ENCODE measurements around the gene DLK2. TPM values are rescaled to one million over a fixed set of nuclear protein-coding genes. Genes with fewer than 3 reads are reported as not detected.
"Not testable (repeated sequence)": the region's sequence is repeated elsewhere in the genome, so short reads cannot be mapped to it uniquely, and the experiment has no call there.

DLK2 gene
- total and polyA plus RNA-seq, 12 donors = 0.28 to 5.1 (median 1.8) TPM; not detected in 1

DNA sequence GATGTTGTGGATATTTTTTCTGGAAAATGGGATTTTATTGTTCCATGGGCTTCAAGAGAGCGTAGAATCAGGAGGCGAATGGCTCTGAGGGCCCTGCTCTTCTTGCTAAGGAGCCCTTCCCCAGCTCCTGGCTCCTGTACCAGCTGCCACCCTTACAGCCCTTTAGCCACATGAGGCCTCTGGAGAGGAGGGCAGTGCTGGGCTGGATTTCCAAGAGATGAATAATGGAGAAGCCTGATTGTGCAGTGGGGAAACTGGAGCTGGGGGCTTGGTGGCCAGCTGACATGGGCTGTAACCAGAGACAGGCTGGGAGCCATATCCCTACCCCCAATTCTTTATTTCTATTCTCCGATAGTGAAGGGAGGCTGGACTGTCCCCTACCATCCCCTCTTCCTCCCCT is 45.6 kb upstream of the DLK2 start:
- peaks cover 10 to 67% (median 28%) of the 10 kb centered on the region in 9 donors for H3K4me1 ChIP-seq
- DNase-seq = no peak
- intact Hi-C loops (cut with DNase I) = loop anchor here in 5 of 10 donors (5.0 to 10.0 kb wide), 5 partner anchors 106 to 316 kb away; partner anchors contain the start of genes CUL9 (in 1 of the 5) and ZNF318 (in 1 of the 5)
- TF ChIP-seq, protein P1, sequence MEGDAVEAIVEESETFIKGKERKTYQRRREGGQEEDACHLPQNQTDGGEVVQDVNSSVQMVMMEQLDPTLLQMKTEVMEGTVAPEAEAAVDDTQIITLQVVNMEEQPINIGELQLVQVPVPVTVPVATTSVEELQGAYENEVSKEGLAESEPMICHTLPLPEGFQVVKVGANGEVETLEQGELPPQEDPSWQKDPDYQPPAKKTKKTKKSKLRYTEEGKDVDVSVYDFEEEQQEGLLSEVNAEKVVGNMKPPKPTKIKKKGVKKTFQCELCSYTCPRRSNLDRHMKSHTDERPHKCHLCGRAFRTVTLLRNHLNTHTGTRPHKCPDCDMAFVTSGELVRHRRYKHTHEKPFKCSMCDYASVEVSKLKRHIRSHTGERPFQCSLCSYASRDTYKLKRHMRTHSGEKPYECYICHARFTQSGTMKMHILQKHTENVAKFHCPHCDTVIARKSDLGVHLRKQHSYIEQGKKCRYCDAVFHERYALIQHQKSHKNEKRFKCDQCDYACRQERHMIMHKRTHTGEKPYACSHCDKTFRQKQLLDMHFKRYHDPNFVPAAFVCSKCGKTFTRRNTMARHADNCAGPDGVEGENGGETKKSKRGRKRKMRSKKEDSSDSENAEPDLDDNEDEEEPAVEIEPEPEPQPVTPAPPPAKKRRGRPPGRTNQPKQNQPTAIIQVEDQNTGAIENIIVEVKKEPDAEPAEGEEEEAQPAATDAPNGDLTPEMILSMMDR (IDR thresholded peaks at IDR 0.05) = no peak
- H3K27me3 ChIP-seq = no peaks in the 10 kb centered on the region
- no peak for ATAC-seq
- H3K9me3 ChIP-seq = no peaks in the 10 kb centered on the region
- H3K36me3 ChIP-seq = peaks cover 0 to 82% (median 39%) of the 10 kb centered on the region in 9 donors
- no peak overlapping the region for H3K4me3 ChIP-seq
- H3K27ac ChIP-seq = peak overlapping the region in 8 of 10 donors; percentile 6 to 80 (median 62)
- WGBS, 2 donors = 92 to 97% methylated on average over 3 of the region's 3 CpGs

- DNase-seq = peak in 1 of 2 donors; percentile 66
- H3K27ac ChIP-seq = peak overlapping the region; percentile 14 to 80 (median 58)
- TF ChIP-seq, protein P1 (IDR thresholded peaks at IDR 0.05) = no peak
- no peak overlapping the region for H3K4me3 ChIP-seq
- peaks cover 10 to 84% (median 41%) of the 10 kb centered on the region in 9 donors for H3K4me1 ChIP-seq
- intact Hi-C loops (cut with DNase I) = loop anchor here in 4 of 10 donors (5.0 to 10.0 kb wide), 4 partner anchors 42 to 134 kb away; partner anchors contain the start of genes DLK2 (in 2 of the 4) and ZNF318 (in 2 of the 4)
- WGBS, 2 donors = 68 to 75% methylated on average over 12 of the region's 12 CpGs
- ATAC-seq = peak in 7 of 8 donors; percentile 48 to 73 (median 63)
- H3K9me3 ChIP-seq = no peaks in the 10 kb centered on the region
- H3K27me3 ChIP-seq = no peaks in the 10 kb centered on the region
- peaks cover 0 to 65% (median 31%) of the 10 kb centered on the region in 9 donors for H3K36me3 ChIP-seq
Measured at GRCh38 chr6:43499028-43499815, 43.9 kb upstream of the DLK2 start.

- peaks cover 0 to 55% (median 28%) of the 10 kb centered on the region in 9 donors for H3K36me3 ChIP-seq
- intact Hi-C loops (cut with DNase I) = loop anchor here in 4 of 10 donors (5.0 to 10.0 kb wide), 4 partner anchors 41 to 133 kb away; partner anchors contain the start of genes DLK2 (in 2 of the 4) and ZNF318 (in 2 of the 4)
- H3K27me3 ChIP-seq, H3K9me3 ChIP-seq, DNase-seq, ATAC-seq, H3K4me3 ChIP-seq: not testable (repeated sequence)
- H3K4me1 ChIP-seq = peaks cover 10 to 86% (median 47%) of the 10 kb centered on the region in 9 donors
- WGBS, 2 donors = 94 to 97% methylated on average over 5 of the region's 5 CpGs
- peak overlapping the region in 6 of 10 donors; percentile 48 to 80 (median 64) for H3K27ac ChIP-seq
Measured at GRCh38 chr6:43498291-43498690, 42.9 kb upstream of the DLK2 start.

GRCh38 chr6:43497689-43498088 is 42.3 kb upstream of the DLK2 start:
- ATAC-seq (no peak), DNase-seq (no peak)
- H3K9me3 ChIP-seq = no peaks in the 10 kb centered on the region
- H3K4me1 ChIP-seq = peaks cover 6 to 80% (median 43%) of the 10 kb centered on the region in 9 donors
- no peaks in the 10 kb centered on the region for H3K27me3 ChIP-seq
- H3K4me3 ChIP-seq = no peak overlapping the region
- intact Hi-C loops (cut with DNase I) = loop anchor here in 5 of 10 donors (2.0 to 10.0 kb wide), 5 partner anchors 40 to 133 kb away; partner anchors contain the start of genes DLK2 (in 3 of the 5) and ZNF318 (in 2 of the 5)
- peaks cover 0 to 49% (median 22%) of the 10 kb centered on the region in 9 donors for H3K36me3 ChIP-seq
- H3K27ac ChIP-seq = peak overlapping the region in 4 of 10 donors; percentile 20 to 74 (median 58)
- WGBS, 2 donors = 65 to 79% methylated on average over 12 of the region's 12 CpGs
- TF ChIP-seq, protein P1 (IDR thresholded peaks at IDR 0.05) = no peak
